GM18951 (cell line): ENCODE measurements around the gene SSBP1.
"Not testable (repeated sequence)": the region's sequence is repeated elsewhere in the genome, so short reads cannot be mapped to it uniquely, and the experiment has no call there.

Source experiments
- POLR2A ChIP-seq: IDR thresholded peaks from 4 replicates; pipeline ENCODE4 v1.6.1; 2011; ENCODE audit warnings: mild to moderate bottlenecking; ENCODE audit not compliant: insufficient read length, insufficient read depth; ENCODE audit errors: extremely low read depth
- in situ Hi-C: fragments of 300-500 bp; cut with MboI; formaldehyde crosslinking; loops from one replicate; pipeline ENCODE4 v1.12.0; 2022; ENCODE audit warnings: low sequenced_read_pairs, mixed read lengths, inconsistent platforms; ENCODE audit not compliant: unreplicated experiment

The SSBP1 gene

DNA sequence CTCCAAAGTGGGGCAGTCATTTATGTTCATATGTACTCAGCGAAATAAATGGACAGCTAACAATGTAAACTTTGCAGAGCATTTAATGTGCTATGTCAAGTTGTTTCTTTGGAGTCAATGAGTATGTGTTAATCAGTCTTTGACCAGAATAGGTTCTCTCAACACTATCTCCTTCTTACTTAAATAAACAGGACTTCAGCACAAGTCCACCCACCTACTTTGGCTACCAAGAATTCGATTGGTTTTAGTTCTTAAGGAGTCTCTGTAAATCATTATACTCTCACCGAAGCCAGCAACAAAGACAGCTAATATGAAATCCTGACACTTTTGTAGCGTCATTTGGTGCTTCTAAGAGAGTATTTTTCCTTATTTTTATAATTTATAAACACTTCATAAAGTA lies 23.1 kb upstream of the SSBP1 start:
- no peak for TF ChIP-seq POLR2A
- in situ Hi-C loops: no loop called here

DNA sequence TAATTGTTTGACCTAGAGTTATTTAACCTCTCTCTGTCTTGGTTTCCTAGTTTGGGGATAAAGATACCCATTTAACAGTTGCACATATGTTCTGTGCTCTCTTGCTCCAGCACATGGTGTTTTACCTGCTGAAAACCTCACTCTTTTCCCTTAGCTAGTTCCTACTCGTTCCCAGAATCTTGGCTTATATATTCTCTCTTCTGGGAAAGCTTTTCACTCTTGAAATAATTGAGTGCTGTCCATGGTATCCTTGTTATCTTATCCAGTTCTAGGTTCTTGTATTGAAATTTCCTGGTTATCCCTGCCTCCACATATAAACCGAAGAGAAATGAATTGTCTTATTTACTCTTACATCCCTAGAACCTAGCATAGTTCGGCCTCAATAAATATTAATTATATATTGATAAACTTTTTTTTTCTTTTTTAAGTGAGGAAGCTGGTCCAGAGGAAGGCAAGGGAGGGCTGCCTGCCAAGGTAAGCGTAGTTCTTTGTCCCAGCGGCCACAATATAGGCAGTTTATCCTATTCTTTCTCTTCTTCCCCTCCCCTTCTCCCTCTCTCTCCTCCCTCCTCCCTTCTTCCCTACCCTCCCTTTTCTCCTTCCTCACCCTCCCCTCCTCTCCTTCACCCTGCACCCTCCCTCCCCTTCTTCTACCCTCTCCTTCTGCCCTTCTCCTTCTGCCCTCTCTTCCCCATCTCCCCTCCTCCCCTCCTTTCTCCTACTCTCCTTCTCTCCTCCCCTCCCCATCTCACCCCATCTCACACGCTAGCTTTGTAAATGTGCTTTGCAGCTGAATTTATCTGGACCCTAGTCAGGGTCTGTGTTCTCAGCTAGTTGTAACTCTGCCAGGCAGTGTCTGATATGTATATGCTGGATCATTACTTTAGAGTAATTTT lies 22.1 kb upstream of the SSBP1 start:
- TF ChIP-seq POLR2A: no peak
- in situ Hi-C loops: no loop called here

DNA sequence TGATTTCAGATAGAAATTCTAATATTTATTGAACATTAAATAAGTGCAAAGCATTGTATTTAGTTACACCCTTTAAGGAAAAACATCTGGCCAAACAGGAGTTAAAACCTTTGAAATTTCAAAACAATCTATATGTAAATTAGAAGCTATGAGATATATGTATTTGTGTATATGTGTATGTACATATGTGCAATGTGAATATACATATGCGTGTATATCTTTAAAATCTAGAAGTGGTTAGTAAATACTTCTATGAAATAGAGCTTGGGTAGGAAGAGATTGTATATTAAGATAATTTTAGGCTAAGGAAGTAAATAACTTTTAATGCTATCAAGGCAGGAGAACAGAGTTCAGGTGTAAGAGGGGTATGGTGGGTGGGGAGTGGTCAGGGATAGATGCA lies 20.7 kb upstream of the SSBP1 start:
- no peak for TF ChIP-seq POLR2A
- in situ Hi-C loops: no loop called here

DNA sequence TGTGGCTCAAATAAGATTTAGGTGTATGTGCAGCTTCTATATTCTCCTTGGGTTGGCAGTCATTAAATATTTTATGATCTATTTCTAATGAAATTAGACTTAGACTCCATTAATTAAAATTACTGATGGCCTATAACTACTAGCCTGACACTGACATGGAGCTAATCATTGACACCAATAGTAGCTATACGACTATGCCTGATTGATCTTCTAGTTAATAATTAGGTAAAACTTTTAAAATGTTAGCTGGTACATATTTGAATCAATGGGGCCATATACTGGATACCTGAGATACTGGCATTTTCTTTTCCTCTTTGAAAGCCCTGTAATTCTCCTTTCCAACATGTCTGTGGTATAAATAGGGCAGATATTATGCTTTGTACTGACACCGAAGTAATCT lies 15.6 kb upstream of the SSBP1 start:
- in situ Hi-C loops: no loop called here
- TF ChIP-seq POLR2A: no peak

DNA sequence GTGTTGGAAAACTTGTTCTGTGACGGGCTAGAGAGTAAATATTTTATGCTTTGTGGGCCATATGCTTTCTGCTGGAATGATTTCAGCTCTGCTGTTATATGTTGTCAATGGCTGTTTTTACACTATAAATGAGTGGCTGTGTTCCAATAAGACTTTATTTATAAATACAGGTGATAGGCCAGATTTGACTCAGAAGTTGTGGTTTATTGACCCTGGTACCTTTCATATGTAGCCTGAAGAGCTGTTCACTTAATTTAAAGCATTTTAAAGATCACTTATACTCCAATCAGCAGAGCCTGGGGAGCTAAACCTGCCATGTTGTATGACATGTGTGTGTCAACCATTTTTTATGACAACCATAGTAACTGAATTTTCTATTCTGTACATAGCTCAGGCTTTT lies 9.1 kb upstream of the SSBP1 start:
- in situ Hi-C loops: no loop called here
- TF ChIP-seq POLR2A: no peak

DNA sequence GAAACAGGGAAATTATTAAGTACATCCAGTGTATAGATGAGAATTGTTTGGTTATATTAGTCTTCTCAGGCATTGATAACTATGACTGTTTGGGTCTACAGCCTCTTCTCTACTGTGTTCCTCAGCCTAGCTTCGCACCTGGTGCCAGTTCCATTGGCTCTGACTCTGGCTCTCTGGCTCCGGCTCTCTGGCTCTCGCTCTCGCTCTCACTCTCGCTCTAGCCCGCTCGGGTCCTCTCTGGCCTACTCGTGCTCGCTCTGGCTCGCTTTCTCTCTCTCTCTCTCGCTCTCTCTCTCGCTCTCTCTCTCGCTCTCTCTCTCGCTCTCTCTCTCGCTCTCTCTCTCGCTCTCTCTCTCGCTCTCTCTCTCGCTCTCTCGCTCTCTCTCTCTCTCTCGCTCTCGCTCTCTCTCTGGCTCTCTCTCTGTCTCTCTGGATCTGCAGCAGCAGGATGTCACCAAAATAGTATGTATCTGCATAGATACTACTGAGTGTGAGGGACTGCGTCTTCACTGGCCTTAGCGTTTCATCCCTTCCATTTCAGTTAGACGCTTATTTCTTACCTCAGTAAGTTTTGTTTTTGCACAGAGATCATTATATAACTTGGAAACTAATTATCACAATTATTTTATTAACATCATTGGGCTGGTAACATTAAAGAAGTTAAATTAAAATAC lies 6.5 kb upstream of the SSBP1 start:
- in situ Hi-C loops: no loop called here
- no peak for TF ChIP-seq POLR2A

DNA sequence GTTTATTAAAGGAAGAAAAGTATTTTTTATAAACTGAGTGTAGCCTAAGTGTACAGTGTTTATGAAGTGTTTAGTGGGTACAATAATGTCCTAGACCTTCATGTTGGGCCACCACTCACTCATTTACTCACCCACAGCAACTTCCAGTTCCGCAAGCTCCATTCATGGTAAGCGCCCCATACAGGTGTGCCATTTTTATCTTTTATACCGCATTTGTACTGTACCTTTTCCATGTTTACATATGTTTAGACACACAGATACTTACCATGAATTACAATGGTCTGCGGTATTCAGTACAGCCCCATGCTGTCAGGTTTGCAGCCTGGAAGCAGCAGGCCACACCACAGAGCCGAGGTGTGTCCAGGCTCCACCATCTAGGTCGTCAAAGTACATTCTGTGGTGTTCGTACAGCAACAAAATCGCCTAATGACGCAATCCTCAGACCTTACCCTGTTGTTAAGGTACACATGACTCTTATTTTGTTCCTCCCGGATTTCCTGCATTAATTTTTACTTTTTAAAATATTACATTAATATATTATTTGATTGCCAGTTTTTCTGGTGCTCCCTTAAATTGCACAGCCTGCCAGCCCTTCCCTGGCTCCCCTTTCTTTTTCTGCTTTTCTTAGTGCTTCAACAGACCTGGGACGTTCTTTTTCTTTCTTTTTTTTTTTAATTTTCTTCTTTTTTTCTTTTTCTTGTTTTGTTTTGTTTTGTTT lies 881 bp upstream of the SSBP1 start:
- TF ChIP-seq POLR2A: no peak
- in situ Hi-C loops: no loop called here

DNA sequence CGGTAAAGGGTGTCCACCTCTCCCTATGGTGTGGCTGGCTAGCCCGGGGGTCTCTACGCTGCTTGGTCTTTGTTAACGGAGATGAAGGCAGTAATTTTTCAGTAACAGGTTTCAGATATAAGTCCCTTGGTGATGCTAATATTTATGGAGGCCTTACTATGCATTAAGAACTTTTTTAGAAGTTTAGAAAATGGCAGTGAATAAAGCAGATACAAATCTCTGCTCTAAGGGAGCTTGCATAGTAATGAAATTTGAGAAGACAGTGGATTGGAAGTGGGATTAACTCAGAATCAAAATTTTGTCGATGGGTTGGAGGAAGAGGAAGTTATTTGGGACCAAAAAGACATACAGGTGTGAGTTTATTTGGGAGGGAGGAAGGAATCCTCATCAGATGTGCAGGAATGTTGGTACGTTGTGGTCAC lies 445 bp downstream of the SSBP1 start:
- no peak for TF ChIP-seq POLR2A
- in situ Hi-C loops: no loop called here

DNA sequence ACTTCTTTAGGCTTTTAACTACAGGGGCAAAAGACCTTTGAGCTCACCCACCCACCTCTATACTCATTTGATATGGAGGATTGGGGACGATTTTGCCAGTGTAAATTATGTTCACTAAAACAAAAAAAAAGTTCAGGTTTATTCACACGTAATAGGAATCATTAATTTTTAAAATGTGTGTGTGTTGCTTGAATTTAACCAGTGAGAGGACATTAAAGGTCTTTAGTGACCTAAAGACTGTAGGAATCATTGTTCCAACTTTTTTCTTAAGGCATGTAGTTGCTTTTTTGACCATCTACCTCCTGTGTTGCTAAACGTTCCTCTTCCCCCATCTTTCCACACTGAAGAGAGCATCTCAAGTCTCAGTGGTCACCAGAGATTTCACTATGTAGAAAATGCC lies 1.1 kb downstream of the SSBP1 start:
- no peak for TF ChIP-seq POLR2A
- in situ Hi-C loops: no loop called here

DNA sequence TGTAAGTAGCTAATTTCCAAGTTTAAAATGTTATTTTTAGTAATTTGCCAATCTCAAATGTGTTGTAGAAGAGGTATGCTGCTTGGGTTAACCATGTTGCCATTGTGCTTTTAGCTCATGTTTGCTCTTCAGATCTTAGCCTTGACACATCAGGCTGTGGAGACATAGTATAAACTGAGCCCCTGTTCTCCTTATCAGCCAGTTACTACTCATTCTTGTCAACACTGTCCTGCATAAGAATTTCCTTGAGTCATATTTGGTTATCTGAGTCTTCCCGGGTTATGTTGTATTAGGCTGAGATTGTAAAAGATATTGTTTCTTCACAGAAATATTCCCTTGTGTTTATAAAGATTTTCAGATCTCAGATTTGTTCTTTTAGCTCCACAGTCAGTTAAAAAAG lies 4.1 kb downstream of the SSBP1 start:
- in situ Hi-C loops: no loop called here
- no peak for TF ChIP-seq POLR2A

DNA sequence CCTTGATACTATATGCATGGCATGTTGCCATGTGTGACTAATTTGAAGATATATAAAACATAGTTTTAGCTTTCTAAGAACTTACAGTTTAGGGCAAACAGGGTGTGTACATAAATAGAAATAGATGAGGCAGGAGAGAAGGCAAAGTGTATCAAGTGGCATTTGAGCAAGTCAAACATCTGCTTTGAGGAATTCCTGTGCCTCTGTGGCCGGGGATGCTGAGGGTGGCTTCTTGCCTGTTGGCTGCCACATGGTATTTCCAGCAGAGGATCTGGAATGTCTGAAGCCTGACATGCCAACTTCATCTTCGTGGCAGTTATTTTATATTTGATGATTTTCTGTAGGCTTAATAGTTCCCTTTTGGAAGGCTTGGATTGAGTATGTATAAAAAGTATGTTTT lies 6.0 kb downstream of the SSBP1 start:
- TF ChIP-seq POLR2A: no peak
- in situ Hi-C loops: no loop called here

DNA sequence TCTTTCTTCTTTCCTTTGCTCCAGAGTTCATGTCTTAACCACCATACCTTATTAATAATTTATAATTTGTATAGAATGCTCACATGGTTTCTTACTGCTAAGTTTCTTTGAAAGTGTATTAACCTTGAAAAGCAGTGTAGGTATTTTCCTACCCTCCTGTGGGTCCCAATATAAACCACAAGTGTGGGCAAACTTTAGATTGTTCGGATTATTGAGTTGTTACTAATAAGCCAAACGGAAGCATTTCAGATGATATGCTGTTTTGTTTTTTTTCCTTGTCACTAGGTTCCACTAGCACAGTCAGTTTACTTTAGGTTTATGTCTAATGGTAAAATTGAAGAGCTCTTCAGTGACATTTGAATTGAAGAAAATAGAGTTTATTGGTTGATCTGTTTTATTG lies 10.2 kb downstream of the SSBP1 start:
- TF ChIP-seq POLR2A: no peak
- in situ Hi-C loops: no loop called here

DNA sequence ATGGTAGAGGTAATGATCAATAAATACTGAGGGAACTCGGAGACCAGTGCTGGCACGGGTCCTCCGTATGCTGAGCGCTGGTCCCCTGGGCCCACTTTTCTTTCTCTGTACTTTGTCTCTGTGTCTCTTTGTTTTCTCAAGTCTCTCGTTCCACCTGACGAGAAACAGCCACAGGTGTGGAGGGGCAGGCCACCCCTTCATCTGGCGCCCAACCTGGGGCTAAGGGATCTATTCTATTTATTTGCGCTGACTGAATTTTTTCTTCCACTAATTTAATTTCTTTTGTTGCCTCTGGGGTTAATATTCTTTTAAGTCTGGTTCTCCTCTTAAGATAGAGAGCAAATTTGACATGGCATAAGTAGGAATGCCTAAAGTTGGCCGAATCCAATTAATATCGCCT lies 13.7 kb downstream of the SSBP1 start:
- in situ Hi-C loops: not testable (repeated sequence)

DNA sequence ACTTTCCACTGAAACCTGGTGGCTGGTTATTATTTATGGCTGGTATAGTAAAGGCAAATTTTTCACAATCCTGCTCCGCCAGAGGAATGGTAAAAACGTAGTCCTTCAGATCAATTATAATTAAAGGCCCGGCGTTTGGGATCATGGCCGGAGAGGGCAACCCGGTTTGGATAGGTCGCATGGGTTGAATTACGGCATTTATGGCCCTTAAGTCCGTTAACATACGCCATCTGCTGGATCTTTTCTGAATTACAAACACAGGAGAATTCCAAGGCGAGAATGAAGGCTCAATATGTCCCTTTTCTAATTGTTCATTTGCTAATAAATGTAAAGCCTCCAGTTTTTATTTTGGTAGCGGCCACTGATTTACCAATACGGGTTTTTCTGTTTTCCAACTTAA lies 14.5 kb downstream of the SSBP1 start:
- in situ Hi-C loops: no loop called here
- TF ChIP-seq POLR2A: no peak

DNA sequence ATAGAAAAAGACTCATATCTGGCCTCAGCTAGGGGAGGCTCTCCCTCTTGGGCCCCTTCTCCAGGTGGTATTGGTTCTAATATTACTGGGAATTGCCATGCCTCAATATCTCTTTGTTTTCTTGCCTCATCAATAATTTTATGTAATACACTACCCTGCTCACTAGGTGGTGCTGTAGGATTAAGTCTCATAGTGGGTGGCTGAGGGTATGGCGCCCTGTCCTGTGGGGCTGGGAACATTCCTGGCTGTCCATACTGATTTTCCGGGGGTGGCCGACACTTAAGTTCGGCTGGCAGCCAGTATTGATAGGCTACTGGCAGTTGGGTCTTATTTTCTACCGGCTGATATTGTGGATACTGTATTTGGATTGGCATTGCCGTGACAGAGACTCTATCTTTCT lies 16.8 kb downstream of the SSBP1 start:
- no peak for TF ChIP-seq POLR2A
- in situ Hi-C loops: no loop called here
